Activated CD8-positive, alpha-beta memory T cell treated with anti-CD3 and anti-CD28 coated beads for 1 hour (primary cell): ENCODE data around the gene TNFSF13.

ENCODE experiments used
- DNase-seq, 2 donors: peaks; one replicate each; pipeline ENCODE4 v3.0.0-alpha.2; 2020; ENCODE audit warnings: low read depth in 1 of 2; ENCODE audit errors: extremely low read depth in 1 of 2

TNFSF13 gene, protein sequence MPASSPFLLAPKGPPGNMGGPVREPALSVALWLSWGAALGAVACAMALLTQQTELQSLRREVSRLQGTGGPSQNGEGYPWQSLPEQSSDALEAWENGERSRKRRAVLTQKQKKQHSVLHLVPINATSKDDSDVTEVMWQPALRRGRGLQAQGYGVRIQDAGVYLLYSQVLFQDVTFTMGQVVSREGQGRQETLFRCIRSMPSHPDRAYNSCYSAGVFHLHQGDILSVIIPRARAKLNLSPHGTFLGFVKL

DNA sequence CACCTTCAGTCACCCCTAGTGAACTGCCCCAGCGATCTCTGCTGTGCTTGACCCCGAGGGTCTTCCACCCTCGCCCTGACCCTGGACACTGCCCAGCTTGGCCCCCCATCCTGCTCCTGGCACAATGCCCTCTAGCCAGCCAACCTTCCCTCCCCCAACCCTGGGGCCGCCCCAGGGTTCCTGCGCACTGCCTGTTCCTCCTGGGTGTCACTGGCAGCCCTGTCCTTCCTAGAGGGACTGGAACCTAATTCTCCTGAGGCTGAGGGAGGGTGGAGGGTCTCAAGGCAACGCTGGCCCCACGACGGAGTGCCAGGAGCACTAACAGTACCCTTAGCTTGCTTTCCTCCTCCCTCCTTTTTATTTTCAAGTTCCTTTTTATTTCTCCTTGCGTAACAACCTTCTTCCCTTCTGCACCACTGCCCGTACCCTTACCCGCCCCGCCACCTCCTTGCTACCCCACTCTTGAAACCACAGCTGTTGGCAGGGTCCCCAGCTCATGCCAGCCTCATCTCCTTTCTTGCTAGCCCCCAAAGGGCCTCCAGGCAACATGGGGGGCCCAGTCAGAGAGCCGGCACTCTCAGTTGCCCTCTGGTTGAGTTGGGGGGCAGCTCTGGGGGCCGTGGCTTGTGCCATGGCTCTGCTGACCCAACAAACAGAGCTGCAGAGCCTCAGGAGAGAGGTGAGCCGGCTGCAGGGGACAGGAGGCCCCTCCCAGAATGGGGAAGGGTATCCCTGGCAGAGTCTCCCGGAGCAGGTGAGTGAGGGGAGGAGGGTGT, at the start of gene TNFSF13:
TNFSF13 (plus strand) TSS at position 207 of the 776 bp plus-strand sequence; CDS start at position 497, 290 bp downstream.
- DNase-seq, result no peak

DNA sequence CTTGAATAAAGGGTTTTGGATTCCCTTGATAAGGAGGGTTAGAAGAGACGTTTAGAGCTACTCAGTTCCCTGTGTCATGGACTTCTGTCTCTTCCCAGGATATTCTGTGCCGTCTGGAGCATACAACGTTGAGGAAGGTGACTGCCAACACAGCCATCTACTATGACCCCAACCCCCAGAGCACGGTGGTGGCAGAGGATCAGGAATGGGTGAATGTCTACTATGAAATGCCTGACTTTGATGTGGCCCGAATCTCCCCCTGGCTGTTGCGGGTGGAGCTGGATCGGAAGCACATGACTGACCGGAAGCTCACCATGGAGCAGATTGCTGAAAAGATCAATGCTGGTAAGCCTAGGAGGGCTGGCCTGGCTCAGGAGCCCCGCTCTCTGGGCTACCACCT, 49.7 kb upstream of the TNFSF13 start:
- no peak for DNase-seq

DNA sequence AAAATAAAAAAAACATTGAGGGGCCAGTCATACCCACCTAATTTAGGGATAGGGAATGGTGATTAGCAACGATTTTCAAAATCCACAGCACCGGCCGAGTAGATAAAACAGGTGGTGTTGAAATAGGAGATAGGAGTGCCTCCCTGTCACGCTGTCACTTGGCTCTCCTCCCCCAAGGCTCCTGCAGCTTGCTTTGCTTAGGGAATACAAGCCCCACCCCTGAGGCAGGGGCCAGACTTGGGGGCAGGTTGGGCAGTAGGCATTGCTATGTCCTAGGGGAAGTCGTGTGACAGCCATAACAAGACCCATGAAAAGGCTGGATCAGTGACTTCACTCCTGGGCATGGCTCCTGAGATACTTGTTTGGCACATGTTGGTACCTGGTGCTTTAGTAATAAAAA, 48.6 kb upstream of the TNFSF13 start:
- no peak for DNase-seq

DNA sequence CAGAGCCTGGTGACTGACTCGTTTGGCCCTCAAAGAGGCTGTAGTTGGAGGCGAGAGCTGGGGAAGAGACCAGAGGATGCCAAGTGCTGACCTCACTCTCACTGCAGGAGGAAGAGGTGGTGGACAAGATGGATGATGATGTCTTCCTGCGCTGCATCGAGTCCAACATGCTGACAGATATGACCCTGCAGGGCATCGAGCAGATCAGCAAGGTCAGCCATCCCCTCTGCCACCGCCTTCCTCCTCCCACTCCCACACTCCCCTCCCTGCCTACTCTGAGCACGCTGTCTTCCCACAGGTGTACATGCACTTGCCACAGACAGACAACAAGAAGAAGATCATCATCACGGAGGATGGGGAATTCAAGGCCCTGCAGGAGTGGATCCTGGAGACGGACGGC, 47.4 kb upstream of the TNFSF13 start:
- no peak for DNase-seq

DNA sequence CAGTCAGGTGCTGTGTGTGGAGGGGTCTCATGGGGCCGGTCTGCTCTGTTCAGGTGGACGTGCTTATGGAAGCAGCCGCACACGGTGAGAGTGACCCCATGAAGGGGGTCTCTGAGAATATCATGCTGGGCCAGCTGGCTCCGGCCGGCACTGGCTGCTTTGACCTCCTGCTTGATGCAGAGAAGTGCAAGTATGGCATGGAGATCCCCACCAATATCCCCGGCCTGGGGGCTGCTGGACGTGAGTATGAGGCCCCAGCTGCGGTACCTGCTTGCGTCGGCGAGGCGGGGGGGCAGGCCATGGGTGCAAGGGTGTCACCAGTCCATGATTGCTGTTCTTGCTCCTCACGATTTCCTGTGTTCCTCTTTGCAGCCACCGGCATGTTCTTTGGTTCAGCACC, 46.4 kb upstream of the TNFSF13 start:
- DNase-seq, result no peak

DNA sequence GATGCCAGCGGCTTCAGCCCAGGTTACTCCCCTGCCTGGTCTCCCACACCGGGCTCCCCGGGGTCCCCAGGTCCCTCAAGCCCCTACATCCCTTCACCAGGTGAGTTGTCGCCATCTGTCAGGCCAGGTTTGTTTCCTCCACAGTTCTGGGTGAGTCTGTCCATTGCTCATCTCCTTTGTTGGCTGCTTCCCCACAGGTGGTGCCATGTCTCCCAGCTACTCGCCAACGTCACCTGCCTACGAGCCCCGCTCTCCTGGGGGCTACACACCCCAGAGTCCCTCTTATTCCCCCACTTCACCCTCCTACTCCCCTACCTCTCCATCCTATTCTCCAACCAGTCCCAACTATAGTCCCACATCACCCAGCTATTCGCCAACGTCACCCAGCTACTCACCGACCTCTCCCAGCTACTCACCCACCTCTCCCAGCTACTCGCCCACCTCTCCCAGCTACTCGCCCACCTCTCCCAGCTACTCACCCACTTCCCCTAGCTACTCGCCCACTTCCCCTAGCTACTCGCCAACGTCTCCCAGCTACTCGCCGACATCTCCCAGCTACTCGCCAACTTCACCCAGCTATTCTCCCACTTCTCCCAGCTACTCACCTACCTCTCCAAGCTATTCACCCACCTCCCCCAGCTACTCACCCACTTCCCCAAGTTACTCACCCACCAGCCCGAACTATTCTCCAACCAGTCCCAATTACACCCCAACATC, 45.6 kb upstream of the TNFSF13 start:
- DNase-seq, result no peak

DNA sequence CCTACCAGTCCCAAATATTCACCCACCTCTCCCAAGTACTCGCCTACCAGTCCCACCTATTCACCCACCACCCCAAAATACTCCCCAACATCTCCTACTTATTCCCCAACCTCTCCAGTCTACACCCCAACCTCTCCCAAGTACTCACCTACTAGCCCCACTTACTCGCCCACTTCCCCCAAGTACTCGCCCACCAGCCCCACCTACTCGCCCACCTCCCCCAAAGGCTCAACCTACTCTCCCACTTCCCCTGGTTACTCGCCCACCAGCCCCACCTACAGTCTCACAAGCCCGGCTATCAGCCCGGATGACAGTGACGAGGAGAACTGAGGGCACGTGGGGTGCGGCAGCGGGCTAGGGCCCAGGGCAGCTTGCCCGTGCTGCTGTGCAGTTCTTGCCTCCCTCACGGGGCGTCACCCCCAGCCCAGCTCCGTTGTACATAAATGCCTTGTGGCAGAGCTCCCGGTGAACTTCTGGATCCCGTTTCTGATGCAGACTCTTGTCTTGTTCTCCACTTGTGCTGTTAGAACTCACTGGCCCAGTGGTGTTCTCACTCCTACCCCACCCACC, 44.6 kb upstream of the TNFSF13 start:
- no peak for DNase-seq

DNA sequence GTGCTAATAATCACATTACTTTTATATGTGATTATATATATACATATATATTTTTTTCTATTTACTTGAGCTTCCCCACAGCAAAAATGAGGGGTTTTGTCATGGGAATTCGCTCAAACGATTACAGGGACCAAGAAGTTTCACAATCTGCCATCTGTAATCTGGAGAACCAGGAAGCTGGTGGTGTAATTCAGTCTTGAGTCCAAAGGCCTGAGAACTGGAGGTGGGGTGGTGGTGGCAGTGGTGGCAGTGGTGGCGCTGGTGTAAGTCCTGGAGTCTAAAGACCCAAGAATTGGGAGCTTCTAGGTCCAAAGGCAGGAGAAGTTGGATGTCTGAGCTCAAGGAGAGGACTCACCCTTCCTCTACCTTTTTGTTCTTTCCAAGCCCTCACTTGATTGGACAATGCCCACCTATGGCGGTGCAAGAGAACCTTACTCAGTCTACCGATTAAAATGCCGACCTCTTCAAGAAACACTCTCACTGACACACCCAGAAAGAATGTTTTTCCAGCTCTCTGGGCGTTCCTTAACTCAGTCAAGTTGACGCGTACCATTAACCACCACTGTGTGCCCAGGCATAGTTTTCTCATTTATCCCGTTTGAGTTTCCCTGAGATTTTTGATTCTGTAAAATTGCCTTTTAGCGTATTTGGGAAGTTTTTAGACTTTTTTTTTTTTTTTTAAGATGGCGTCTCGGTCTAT, 42.5 kb upstream of the TNFSF13 start:
- no peak for DNase-seq

DNA sequence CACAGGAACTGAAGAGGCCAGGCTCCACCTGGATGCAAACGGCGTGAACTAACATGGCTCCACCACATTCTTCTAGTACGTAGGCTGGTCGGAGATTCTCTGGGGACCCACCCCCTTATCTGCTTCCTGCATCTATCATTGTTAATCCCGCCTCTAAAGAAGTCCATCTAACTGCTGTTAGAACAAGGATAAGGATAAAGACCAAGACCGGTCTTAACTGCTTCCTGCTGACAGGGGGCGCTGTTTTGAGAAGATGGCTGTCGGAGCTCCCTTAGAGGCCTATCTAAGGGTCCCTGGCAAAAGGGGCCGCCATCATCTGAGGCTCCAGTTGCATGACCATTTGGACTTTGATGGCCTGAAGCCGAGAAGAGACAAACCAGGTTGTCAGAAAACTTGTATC, 35.5 kb upstream of the TNFSF13 start:
- DNase-seq, result peak in 1 of 2 donors; percentile 36

DNA sequence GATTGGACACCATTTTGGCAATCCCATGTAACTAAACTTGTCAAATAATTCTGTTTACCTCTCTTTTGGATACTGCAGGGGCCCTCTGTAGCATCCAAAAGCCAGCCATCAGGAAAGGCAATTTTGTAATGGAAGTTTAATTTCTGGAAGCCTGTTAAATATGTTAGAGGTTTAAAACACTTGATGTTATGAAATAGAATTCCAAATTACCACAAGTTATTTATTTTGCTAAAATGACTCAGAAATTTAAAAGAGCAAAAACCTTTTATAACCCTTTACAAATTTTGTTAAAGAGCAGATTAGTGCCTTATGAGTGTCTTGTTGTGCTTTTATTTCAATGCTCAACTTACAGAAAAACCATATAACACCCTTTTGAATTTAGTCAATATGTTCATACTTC, 29.7 kb upstream of the TNFSF13 start:
- no peak for DNase-seq

DNA sequence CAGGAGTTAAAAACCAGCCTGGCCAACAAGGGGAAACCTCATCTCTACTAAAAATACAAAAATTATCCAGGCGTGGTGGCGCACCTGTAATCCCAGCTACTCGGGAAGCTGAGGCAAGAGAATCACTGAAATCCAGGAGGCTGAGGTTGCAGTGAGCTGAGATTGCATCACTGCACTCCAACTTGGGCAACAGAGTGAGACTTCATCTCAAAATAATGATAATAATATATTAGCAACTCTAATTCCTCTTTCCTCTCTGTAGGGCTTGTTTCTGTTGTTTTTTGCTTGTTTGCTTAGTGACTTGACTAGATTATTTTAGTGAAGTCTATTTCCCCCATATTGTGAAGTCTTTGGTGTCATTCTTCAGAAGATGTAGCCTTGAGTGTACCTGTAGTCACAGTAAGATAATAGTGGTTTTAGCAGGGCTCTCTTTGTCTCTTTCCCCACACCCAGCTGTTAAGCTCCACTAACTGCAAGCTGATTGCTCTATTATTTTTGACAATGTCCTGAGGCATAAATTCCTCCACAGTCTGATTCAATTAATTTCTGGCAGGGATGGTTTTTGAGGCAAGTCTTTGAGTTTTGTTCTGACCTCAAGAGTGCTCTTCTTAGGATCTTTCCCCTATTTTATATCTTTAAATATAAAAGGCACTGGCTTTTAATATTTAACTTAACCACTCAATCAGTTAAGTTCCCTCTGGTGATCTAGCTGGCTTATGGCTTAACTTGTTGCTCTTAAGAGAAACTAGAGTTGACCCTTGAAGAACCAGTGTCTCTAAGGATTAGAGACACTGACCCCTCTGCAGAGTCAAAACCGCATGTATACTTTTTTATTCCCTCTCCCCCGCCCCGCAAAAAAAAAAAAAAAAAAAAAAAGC, 28.3 kb upstream of the TNFSF13 start:
- no peak for DNase-seq

DNA sequence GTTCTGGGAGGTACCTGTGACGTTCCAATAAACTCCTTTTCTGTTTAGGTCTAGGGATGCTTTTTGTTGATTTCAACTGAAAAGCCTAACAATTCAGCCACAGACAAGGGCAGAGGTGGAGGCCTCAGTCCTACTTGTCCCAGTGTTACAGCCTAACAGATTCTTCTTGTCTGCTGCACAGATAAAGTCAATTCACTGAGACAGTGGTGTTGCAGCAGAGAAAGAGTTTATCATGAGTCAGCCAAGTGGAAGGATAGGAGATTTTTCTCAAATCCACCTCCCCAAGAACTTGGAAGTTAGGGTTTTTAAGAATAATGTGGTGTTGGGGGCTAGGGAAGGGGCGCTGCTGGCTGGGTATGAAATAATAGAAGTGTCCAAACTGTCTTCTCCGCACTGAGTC, 20.5 kb upstream of the TNFSF13 start:
- DNase-seq, result no peak

DNA sequence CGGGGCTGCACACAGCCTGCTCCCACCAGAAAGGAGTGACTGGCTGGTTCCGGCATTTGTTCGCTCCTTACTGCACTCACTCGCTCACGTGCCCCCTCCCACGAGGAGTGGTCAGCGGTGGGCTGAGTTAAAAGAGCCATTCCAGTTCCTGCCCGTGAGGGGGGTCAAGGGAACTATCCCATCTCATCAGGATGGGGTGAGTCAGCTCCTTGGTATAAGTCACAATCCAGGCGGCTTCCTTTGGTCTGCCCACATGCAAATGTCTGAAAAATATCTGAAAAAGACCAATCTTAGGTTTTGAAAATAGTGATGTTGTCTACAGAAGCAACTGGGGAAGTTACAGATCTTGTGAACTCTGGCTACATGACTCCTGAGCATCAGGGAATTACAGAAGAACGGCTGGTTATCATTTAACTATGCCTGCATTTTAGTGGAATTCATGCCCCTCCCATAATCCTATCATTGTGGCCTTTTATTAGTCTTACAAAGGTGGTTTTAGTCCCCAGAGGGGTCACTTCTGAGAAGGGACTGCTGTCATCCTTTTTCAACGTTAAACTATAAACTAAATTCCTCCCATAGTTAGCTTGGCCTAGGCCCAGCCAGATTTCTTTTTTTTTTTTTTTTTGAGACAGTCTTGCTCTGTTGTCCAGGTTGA, 19.5 kb upstream of the TNFSF13 start:
- no peak for DNase-seq

DNA sequence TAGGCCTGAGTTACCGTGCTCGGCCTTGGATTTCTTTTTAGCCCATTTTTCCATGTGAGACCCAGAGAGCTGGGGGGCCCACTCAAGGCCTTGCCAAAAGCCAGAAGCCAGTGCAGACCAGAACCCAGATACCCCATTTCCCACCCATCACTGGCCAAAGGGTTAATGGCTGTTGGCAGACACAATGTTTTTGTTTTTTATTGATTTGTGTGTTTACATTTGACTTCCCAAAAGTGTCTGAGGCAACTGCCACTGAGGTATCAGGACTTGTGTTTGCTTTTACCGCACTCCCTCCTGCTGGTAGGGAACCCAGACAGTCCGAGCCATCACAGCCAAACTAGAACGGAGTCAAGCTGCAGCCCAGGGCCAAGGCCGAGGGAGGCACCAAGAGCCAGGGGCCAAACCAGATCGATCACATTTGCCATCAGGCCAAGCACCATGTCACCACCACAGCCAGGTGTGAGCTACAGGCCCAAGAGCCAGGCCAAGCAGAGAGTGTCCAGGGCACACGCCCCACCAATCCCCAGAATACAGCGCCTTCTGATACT, 17.4 kb upstream of the TNFSF13 start:
- no peak for DNase-seq

DNA sequence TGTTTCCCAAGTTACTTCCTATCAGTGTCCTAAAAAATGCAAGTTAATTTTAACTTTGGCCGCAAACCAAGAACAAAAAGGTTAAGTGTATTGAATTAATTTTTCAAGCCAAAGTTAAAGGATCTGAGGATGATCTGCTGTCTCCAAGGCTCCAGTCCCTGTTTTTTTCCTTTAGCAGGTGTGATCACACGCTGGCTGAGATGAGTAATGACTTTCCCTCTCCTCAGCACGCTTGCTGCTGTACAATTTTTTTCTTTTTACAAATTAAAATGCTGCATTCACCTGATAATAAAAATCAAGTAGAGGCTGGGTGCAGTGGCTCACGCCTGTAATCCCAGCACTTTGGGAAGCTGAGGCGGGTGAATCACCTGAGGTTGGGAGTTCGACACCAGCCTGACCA, 13.6 kb upstream of the TNFSF13 start:
- no peak for DNase-seq

DNA sequence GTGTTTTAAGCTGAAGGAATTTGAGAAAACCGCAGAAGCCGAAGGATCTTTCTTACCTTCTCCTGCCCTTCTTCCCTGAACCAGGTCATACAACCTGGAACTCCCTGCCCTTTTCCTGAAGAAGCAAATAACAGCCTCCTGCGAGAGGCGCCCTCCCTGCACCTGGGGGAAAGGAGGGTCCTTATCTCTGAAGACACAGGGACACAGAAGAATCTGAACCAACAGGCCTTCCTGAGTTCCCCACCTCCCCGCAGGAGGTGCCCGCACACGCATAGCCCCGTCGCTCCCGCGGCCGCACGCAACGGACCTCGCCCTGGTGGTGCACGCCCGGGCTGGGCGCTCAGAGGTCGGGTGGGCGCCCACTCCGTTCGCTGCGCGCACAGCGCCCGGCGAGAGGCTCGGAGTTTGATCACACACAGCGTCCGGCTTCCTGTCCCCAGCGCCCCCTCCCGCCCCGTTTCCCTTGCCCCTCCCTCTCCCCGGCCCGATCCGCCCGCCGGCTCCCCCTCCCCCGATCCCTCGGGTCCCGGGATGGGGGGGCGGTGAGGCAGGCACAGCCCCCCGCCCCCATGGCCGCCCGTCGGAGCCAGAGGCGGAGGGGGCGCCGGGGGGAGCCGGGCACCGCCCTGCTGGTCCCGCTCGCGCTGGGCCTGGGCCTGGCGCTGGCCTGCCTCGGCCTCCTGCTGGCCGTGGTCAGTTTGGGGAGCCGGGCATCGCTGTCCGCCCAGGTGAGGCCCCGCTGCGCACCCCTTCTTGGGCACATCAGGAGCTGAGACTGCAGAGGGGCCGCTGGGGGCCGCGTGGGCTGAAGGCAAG, 9.8 kb upstream of the TNFSF13 start, which contains the start of gene TNFSF12:
TNFSF12 (plus strand) TSS at position 474 of the 816 bp plus-strand sequence; CDS start at position 570, 96 bp downstream.
- DNase-seq, result peak in 1 of 2 donors; percentile 51

DNA sequence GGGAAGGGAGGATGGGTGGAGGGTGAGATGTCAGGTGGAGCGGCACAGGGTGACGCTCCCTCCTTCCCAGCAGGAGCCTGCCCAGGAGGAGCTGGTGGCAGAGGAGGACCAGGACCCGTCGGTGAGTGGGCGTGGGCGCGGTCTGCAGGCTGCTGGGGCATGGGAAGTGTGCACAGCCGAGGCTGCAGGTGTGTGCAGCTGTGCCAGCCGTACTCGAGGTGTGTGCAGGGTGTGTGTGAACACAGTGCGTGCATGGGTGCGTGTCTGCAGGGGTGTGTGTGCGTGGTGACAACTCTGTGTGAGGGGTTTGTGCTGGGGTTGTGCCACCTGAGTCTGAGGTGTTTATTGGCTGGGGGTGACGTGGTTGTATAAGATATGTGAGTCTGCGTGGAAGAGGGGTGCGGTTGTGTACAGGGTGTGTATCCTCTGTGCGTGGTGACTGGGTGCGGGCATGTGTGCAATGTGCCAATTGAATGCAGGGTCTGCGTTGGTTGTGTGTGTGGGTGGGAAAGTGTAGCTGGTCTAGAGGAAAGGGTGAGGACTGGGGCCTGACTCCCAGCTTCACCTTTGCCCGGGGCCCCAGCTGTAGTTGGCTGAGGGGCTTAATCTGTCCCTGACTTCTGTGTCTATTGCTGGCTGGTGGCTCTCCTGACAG, 9.0 kb upstream of the TNFSF13 start:
- no peak for DNase-seq

DNA sequence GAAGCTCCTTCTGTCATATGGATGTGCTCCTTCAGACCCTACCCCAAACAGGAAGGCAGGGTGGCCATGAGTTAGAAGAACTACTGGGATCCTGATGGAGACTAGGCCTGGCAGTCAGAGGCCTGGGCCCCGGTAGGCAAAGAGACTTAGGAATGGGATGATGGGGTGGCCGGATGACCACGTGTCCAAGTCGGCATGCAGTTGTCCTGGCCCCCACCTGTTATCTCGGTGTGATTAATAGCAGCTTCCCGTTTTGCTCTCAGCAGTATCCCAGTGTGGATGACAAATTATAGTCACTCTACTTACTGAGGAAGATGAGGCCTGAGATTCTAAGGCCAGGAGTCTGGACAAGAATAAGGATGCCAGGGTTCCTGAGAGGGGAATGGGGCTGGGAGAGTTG, 8.2 kb upstream of the TNFSF13 start:
- no peak for DNase-seq
